Astrocyte of the hippocampus (primary cell): ENCODE measurements around the gene ACAT1.
"Not testable (repeated sequence)": the region's sequence is repeated elsewhere in the genome, so short reads cannot be mapped to it uniquely, and the experiment has no call there.

ENCODE experiments used
- DNase-seq: peaks from one replicate; pipeline ENCODE4 v3.0.0; 2011; ENCODE audit warnings: low read depth, low spot score

Gene ACAT1

GRCh38 chr11:108121274-108122155 is at the start of gene ACAT1:
Gene ACAT1 (plus strand): TSS chr11:108121567. CDS start chr11:108121607, 40 bp downstream.
- peak; percentile 97 for DNase-seq

GRCh38 chr11:108084811-108085210 is 36.6 kb upstream of the ACAT1 start:
- DNase-seq, result no peak

- no peak for DNase-seq
Observed at GRCh38 chr11:108085672-108086071, 35.7 kb upstream of the ACAT1 start.

GRCh38 chr11:108092134-108092533 is 29.2 kb upstream of the ACAT1 start:
- DNase-seq, result no peak

GRCh38 chr11:108093128-108093904 is 28.1 kb upstream of the ACAT1 start:
- DNase-seq, result no peak

GRCh38 chr11:108097179-108097578 is 24.2 kb upstream of the ACAT1 start:
- DNase-seq, result no peak

GRCh38 chr11:108101090-108101775 is 20.1 kb upstream of the ACAT1 start:
- no peak for DNase-seq

- no peak for DNase-seq
Observed at GRCh38 chr11:108111126-108111525, 10.2 kb upstream of the ACAT1 start.

- no peak for DNase-seq
Observed at GRCh38 chr11:108112057-108112456, 9.3 kb upstream of the ACAT1 start.

- DNase-seq, result peak; percentile 96
Observed at GRCh38 chr11:108115500-108116140, 5.7 kb upstream of the ACAT1 start.

GRCh38 chr11:108117746-108118371 is 3.5 kb upstream of the ACAT1 start:
- DNase-seq, result peak; percentile 51

- DNase-seq, result not testable (repeated sequence)
Observed at GRCh38 chr11:108120936-108121273, 462 bp upstream of the ACAT1 start.

GRCh38 chr11:108122166-108122628 is 830 bp downstream of the ACAT1 start:
- DNase-seq, result peak; percentile 34

- no peak for DNase-seq
Observed at GRCh38 chr11:108125096-108125495, 3.7 kb downstream of the ACAT1 start.

- DNase-seq, result no peak
Observed at GRCh38 chr11:108128772-108129171, 7.4 kb downstream of the ACAT1 start.

- no peak for DNase-seq
Observed at GRCh38 chr11:108131993-108132392, 10.6 kb downstream of the ACAT1 start.

GRCh38 chr11:108132993-108133538 is 11.7 kb downstream of the ACAT1 start:
- not testable (repeated sequence) for DNase-seq

- DNase-seq, result peak; percentile 23
Observed at GRCh38 chr11:108135845-108136544, 14.6 kb downstream of the ACAT1 start.

GRCh38 chr11:108137212-108137611 is 15.8 kb downstream of the ACAT1 start:
- no peak for DNase-seq

- DNase-seq, result no peak
Observed at GRCh38 chr11:108142304-108142703, 20.9 kb downstream of the ACAT1 start.
